MV-4-11 (cell line): ENCODE measurements around the gene CCDC8.
A peak's percentile ranks its signal among the peaks of the same experiment; 100 is the strongest.
"Not testable (repeated sequence)": the region's sequence is repeated elsewhere in the genome, so short reads cannot be mapped to it uniquely, and the experiment has no call there.

Experiments
- DNase-seq: peaks from one replicate; lab custom pipeline; 2025; lab: John Stamatoyannopoulos, UW

The CCDC8 gene

GRCh38 chr19:46428239-46429135, 15.1 kb upstream of the CCDC8 start, which contains the start of gene PNMA8C:
PNMA8C (minus strand) TSS chr19:46428936; CDS start chr19:46428359, 577 bp downstream.
- DNase-seq: peak; percentile 84

GRCh38 chr19:46427518-46428045, 14.2 kb upstream of the CCDC8 start:
- DNase-seq: no peak

DNA sequence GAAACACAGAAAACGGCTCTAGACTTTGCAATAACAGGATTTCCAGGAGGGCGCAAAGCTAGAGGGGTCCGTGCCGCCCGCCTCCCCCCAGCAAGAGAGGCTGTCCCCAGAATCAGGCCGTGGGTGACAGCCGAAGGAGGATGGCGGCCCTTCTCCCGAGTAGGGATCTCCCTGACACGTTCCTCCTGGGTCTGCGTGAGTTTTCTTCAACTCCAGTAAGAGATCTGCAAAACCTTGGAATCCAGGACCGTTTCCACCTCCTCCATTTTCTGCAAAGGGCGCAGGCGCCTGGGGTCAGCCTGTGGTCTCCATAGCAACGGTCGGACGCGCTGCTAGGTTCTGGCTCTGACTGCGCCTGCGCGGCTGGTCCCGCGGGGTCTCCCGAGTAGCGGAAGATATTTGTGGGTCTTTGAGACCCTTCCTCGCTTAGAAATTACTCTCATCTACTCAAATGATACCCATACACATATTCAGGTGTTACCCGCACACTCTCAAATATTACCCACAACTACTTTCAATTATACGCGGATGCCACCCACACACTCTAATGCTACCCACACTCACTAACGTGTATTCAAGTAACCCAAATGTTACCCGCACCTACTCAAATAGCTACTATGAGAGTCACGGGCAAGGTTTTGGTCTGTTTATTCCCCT, 13.3 kb upstream of the CCDC8 start:
- DNase-seq: no peak

- DNase-seq: no peak
These were observed 12.7 kb upstream of the CCDC8 start for GRCh38 chr19:46426035-46426505.

DNA sequence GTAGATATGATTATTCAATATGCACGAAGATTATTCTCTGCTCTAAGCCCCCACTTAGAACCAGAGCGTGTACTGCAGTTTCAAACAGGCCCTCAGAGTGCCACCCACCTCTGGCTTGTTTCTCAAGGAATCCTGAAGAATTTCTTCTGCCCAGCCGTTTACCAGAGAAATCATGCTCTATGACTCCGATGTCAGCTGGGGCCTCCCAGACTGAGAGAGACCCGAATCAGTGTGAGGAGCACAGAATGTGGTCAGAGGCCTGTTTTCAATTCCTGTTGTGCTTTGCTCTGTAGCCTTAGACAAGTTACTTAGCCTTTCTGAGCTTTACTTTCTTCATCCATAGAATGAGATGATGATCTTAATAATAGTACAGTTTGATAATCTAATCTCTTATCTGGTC, 9.8 kb upstream of the CCDC8 start:
- DNase-seq: no peak

- no peak for DNase-seq
These were observed 9.0 kb upstream of the CCDC8 start for GRCh38 chr19:46422344-46422743.

GRCh38 chr19:46420056-46420455, 6.7 kb upstream of the CCDC8 start:
- no peak for DNase-seq

DNA sequence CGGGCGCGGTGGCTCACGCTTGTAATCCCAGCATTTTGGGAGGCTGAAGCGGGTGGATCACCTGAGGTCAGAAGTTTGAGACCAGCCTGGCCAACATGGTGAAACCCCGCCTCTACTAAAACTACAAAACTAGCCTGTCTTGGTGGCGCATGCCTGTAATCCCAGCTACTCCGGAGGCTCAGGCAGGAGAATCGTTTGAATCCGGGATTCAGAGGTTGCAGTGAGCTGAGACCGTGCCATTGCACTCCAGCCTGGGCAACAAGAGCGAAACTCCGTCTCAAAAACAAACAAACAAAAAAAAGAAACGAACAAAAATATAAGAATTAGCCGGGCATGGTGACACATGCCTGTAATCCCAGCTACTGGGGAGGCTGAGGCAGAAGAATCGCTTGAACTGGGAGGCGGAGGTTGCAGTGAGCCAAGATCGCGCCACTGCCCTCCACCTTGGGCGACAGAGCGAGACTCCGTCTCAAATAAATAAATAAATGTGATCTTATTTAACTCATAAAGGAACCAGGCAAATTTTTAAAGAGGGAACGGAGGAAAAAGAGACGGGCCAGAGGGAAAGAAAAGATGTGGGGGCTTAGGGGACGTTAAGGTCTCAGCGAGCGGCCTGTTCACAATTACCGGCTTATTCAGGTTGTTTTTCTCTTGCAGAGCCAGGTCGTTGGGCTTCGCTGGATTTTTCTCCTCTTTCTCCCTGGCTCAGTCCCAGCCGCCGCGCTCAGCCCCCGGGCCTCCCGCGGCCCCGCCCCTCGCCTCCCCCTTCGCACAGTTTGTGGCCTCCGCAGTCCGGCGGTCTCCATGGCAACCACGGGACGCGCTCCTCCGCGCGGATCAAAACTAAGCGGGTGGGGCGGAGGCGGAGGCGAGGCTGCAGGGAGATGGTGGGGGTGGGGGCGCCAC, 2.7 kb upstream of the CCDC8 start:
- DNase-seq: peak; percentile 32

DNA sequence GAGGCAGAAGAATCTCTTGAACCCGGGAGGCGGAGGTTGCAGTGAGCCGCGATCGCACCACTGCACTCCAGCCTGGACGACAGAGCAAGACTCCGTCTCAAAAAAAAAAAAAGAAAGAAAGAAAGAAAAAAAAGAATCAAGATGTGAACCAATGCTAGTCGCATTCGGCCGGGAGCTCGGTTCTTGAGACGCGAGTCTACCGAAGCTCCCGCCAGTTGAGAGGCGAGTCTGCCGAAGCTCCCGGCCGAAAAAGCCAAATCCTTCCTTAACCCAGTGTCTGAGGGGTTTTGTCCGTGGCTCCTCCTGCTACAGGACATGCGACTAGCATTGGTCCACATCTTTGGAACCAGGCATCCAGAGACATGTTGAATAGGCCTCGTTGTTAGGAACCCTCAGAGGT, 1.5 kb upstream of the CCDC8 start:
- not testable (repeated sequence) for DNase-seq

GRCh38 chr19:46412650-46413261, 608 bp downstream of the CCDC8 start:
- DNase-seq: no peak

GRCh38 chr19:46411925-46412649, 1.3 kb downstream of the CCDC8 start:
- no peak for DNase-seq

- no peak for DNase-seq
These were observed 2.1 kb downstream of the CCDC8 start for GRCh38 chr19:46411088-46411924.

GRCh38 chr19:46410205-46411087, 2.9 kb downstream of the CCDC8 start:
- peak; percentile 21 for DNase-seq

DNA sequence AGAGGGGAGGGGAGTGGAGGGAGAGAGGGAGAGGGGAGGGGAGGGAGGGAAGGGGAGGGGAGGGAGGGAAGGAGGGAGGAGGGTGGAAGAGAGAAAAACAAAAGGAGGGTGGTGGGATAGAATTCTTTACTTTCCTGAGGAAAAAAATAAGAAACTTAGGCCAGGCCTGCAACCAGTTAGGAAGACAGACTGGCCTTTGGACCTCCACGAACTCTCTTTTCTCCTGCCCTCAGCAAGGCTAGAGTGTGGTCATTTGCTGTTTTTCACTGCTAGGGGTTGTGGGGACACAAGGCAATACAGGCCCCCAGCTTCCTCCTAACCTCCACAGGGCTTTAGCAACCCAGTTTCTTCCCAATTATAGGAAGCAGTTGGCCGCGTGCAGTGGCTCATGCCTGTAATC, 4.2 kb downstream of the CCDC8 start:
- no peak for DNase-seq

- no peak for DNase-seq
These were observed 4.7 kb downstream of the CCDC8 start for GRCh38 chr19:46408664-46409039.

- no peak for DNase-seq
These were observed 5.3 kb downstream of the CCDC8 start for GRCh38 chr19:46407856-46408663.

DNA sequence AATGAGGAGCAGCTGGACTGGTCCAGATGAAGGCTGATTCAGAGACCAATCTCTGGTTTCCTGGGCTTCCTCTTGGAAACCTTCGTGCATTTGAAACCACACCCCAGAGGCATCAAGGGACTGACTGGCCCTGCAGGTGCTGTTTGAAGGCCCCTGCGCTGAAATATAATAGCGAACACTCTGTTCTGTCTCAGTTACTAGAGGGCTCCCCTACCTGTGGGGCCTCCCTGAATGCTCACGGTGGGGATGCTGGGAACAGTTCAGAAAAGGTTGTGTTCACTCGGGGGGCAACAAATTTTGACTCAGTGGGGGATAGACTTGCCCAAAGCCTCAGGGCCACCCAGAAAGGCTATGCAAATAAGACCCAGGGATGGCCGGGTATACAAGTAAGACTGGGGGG, 6.4 kb downstream of the CCDC8 start:
- DNase-seq: no peak
